AG04449 (cell line): ENCODE results near the gene EIF4G3.
A peak's percentile ranks its signal among the peaks of the same experiment; 100 is the strongest.

Source experiments
- CTCF ChIA-PET: fragments of 350-600 bp; formaldehyde crosslinking; extraction: SDS; loops from one replicate; lab custom pipeline; 2021; ENCODE audit warnings: antibody characterized with exemption; lab: Yijun Ruan, JAX
- POLR2A ChIA-PET: fragments of 400-600, 350-600 bp; formaldehyde crosslinking; extraction: SDS; loops from one replicate; lab custom pipeline; 2020; ENCODE audit warnings: antibody characterized with exemption, inconsistent platforms; lab: Yijun Ruan, JAX
- DNase-seq: peaks from one replicate; pipeline ENCODE4 v3.0.0-alpha.2; 2010; ENCODE audit warnings: low read depth, low spot score
- H3K4me3 ChIP-seq: 2 replicates; pipeline ENCODE4 v1.5.1; 2011; ENCODE audit warnings: low read depth, mild to moderate bottlenecking, control low read depth, low read length
- CTCF ChIP-seq: IDR thresholded peaks from one replicate; pipeline ENCODE4 v1.5.1; 2011; ENCODE audit warnings: mild to moderate bottlenecking, moderate library complexity, low read length, control low read depth, inconsistent platforms; ENCODE audit not compliant: insufficient read depth; ENCODE audit errors: missing control alignments

The EIF4G3 gene

DNA sequence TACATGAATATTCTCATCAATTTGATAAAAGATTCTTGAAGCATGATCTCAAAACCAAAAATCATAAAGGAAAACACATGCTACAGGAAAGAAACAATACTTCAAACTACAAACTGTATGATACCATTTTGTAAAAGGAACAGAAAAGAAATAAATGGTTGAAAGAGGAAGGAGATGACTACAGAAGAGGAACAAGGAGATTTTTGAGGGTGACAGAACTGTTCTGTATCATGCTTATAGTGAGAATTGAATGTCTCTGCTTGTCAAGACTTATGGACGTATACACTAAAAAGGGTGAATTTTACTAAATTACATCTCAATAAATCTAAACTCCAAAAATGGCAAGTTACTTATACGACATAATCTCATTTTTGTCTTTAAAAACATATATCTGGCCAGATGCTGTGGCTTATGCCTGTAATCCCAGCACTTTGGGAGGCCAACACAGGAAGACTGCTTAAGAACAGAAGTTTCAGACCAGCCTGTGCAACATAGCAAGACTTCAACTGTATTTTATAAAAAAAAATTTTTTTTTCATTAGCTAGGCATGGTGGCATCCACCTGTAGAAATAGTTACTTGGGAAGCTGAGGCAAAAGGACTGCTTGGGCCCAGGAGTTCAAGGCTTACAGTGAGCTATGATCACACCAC is 125.4 kb downstream of the EIF4G3 start:
- DNase-seq, result no peak
- POLR2A ChIA-PET, result no interaction called here

DNA sequence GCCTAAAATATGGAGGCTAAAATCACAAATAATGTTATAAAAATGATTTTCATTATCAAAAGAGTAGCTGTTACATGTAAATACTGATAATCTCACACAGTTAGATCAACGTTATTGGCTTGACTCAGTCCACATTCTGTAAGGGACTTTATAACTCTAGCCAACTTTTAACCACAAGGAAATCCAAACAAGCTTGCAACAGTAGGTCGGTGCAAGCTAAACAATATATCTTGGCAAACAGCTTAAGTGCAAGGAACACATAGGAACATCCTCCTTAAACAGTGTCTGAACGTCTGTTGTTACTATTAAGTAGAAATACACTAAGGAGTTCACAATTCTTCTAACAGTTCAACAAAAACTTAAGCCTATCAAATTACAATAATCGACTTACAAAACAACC is 126.7 kb downstream of the EIF4G3 start:
- no peak for TF ChIP-seq CTCF
- CTCF ChIA-PET, result interaction anchor here (1.4 kb wide), 1 partner anchor 35 kb away, joined by 3 read pairs; no protein-coding TSS in a partner anchor
- H3K4me3 ChIP-seq, result no peak overlapping the region
- POLR2A ChIA-PET, result no interaction called here
- DNase-seq, result peak; percentile 49

More for the DNA sequence above, 125.4 kb downstream of the EIF4G3 start:
- H3K4me3 ChIP-seq, result no peak overlapping the region
- CTCF ChIA-PET, result no interaction called here
- no peak for TF ChIP-seq CTCF

GRCh38 chr1:21048462-21048861 is 128.2 kb downstream of the EIF4G3 start:
- POLR2A ChIA-PET, result no interaction called here
- CTCF ChIA-PET, result interaction anchor here (0.7 to 1.5 kb wide), 3 partner anchors 9 to 147 kb away, joined by 3 read pairs; no protein-coding TSS in a partner anchor
- TF ChIP-seq CTCF, result no peak
- DNase-seq, result no peak
- H3K4me3 ChIP-seq, result no peak overlapping the region

DNA sequence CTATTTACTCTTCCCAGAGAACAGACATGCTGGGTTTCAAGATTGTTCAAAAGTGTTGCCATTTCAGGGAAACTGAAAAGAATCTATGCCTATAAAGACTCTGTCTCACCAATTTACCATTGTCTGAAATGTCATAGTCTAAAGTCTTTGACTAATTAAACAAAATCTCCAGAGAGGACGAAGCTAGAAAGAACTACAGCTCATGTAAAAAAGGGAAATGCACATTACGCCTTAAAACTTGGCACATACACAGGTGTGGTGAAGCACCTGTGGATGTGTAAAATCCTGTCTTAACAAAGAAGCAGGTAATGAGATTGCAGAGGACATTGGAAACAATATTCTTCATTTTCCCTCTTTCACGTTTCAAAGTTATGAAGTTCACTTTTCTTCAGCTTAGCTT is 130.6 kb downstream of the EIF4G3 start:
- POLR2A ChIA-PET, result no interaction called here
- no peak for DNase-seq
- H3K4me3 ChIP-seq, result no peak overlapping the region
- CTCF ChIA-PET, result interaction anchor here (0.6 to 1.5 kb wide), 4 partner anchors 9 to 93 kb away, joined by 3 read pairs; no protein-coding TSS in a partner anchor
- no peak for TF ChIP-seq CTCF

GRCh38 chr1:21045351-21045750 is 131.3 kb downstream of the EIF4G3 start:
- TF ChIP-seq CTCF, result no peak
- ChIA-PET CTCF (interaction anchor here (0.9 to 1.2 kb wide), 3 partner anchors 8 to 17 kb away, joined by 3 to 5 read pairs (median 3); no protein-coding TSS in a partner anchor), POLR2A (no interaction called here)
- DNase-seq, result no peak
- H3K4me3 ChIP-seq, result no peak overlapping the region

DNA sequence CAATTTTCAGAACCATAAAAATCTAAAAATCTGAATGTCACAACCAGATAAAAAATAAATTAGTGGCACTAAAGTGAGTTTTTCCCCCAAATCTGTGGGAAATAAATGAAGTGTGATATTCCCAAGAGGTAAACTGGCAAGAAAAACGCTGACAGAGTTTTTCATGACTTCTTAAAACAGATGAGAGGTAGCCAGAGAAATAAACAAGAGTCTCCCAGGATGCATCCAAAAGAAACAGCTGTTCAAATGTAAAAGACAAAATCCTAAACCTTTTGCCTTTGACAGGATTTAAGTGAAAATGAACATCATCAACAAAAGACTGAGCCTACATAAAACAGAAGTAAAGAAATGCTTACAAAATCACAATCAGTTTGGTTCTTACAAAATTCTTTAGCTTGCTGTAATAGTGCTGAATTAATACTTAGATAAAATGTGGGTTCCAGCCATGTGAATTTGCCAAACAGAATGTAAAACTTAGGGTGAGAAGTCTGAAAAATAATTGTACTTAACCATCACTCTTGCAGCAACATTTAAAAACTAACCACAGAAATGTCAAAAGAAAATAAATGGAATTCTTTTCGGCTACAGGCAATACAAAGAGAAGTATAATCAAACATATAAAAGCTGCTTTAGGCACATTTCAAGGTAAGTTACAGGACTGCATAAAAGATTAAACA is 133.6 kb downstream of the EIF4G3 start:
- DNase-seq, result peak; percentile 68
- ChIA-PET CTCF (interaction anchor here (0.5 to 0.9 kb wide), 2 partner anchors 36 to 346 kb away, joined by 3 to 4 read pairs; no protein-coding TSS in a partner anchor), POLR2A (interaction anchor here (1.1 to 1.2 kb wide), 2 partner anchors 21 to 256 kb away, joined by 3 read pairs; partner anchors contain the start of gene HP1BP3)
- no peak for TF ChIP-seq CTCF
- H3K4me3 ChIP-seq, result no peak overlapping the region
